A673 (cell line): ENCODE results near the gene MIDN. TPM values are rescaled to one million over a fixed set of nuclear protein-coding genes. Genes with fewer than 3 reads are reported as not detected.

Source experiments
- BruUV-seq: library from RNA; stranded (reverse); fragments of 400-500 nt; replicated peaks from 2 replicates; lab custom pipeline; 2021; lab: Mats Ljungman, UMichigan
- CTCF ChIA-PET: fragments of 300-600 bp; sonication (Branson Sonifier 250); formaldehyde crosslinking; loops from one replicate; lab custom pipeline; 2022; ENCODE audit warnings: antibody characterized with exemption; lab: Charles Lee
- POLR2A ChIA-PET: fragments of 300-600 bp; sonication (Branson Sonifier 250); formaldehyde crosslinking; loops from one replicate; lab custom pipeline; 2022; ENCODE audit warnings: antibody characterized with exemption; ENCODE audit not compliant: low non-redundant PET; lab: Charles Lee
- DNase-seq: peaks from one replicate; pipeline ENCODE4 v3.0.0-alpha.2; 2015; ENCODE audit warnings: low spot score
- H3K27ac ChIP-seq: fragments of 200-600 bp; sonication (generic); 2 replicates; pipeline ENCODE4 v1.5.1; 2016; ENCODE audit warnings: mixed run types, low read depth, mild to moderate bottlenecking, mixed read lengths, antibody characterized with exemption, low read length; ENCODE audit not compliant: poor library complexity, severe bottlenecking
- H3K27me3 ChIP-seq: fragments of 200-600 bp; sonication (generic); replicated peaks from 2 replicates; pipeline ENCODE4 v1.6.1; 2017; ENCODE audit warnings: mixed run types, low read depth, mild to moderate bottlenecking, mixed read lengths, antibody characterized with exemption, low read length; ENCODE audit not compliant: insufficient read depth, poor library complexity
- H3K36me3 ChIP-seq: fragments of 200-600 bp; sonication (generic); 2 replicates; pipeline ENCODE4 v1.6.1; 2016; ENCODE audit warnings: mixed run types, mild to moderate bottlenecking, mixed read lengths, antibody characterized with exemption, low read length; ENCODE audit not compliant: insufficient read depth, poor library complexity, severe bottlenecking
- H3K4me1 ChIP-seq: fragments of 200-600 bp; sonication (generic); 2 replicates; pipeline ENCODE4 v1.6.1; 2017; ENCODE audit warnings: mixed run types, mild to moderate bottlenecking, mixed read lengths, antibody characterized with exemption, low read length; ENCODE audit not compliant: insufficient read depth, poor library complexity, severe bottlenecking
- H3K4me3 ChIP-seq: fragments of 200-600 bp; sonication (generic); 2 replicates; pipeline ENCODE4 v1.5.1; 2016; ENCODE audit warnings: low read depth, mixed run types, mild to moderate bottlenecking, mixed read lengths, low read length; ENCODE audit not compliant: poor library complexity, severe bottlenecking
- H3K9me3 ChIP-seq: fragments of 200-600 bp; sonication (generic); 2 replicates; pipeline ENCODE4 v1.6.1; 2016; ENCODE audit warnings: mixed run types, low read depth, mild to moderate bottlenecking, mixed read lengths, antibody characterized with exemption, low read length; ENCODE audit not compliant: poor library complexity, severe bottlenecking
- EZH2 ChIP-seq: fragments of 200-600 bp; sonication (generic); IDR thresholded peaks from 2 replicates; pipeline ENCODE4 v1.6.1; 2017; ENCODE audit warnings: borderline replicate concordance, low read depth, mild to moderate bottlenecking, mixed read lengths, antibody characterized with exemption, low read length; ENCODE audit not compliant: poor library complexity, severe bottlenecking
- intact Hi-C: fragments of 100-400 bp; cut with micrococcal nuclease; formaldehyde crosslinking; loops from one replicate; pipeline ENCODE4 v1.10.0; 2022; ENCODE audit not compliant: unreplicated experiment
- total RNA-seq: library from RNA; stranded (reverse); gene quantifications from 2 replicates; pipeline ENCODE4 v1.2.3, GENCODE V29; 2021
- TF ChIP-seq, protein P1 (sequence below): fragments of 300-800, 200-600 bp; sonication (generic); conservative IDR thresholded peaks from 2 replicates; pipeline ENCODE4 v1.5.1; 2017; ENCODE audit warnings: low read depth, mild to moderate bottlenecking, antibody characterized with exemption, low read length, moderate library complexity, mixed read lengths

The MIDN gene
- total RNA-seq, 1 experiment from 2014 or later: 169 TPM

DNA sequence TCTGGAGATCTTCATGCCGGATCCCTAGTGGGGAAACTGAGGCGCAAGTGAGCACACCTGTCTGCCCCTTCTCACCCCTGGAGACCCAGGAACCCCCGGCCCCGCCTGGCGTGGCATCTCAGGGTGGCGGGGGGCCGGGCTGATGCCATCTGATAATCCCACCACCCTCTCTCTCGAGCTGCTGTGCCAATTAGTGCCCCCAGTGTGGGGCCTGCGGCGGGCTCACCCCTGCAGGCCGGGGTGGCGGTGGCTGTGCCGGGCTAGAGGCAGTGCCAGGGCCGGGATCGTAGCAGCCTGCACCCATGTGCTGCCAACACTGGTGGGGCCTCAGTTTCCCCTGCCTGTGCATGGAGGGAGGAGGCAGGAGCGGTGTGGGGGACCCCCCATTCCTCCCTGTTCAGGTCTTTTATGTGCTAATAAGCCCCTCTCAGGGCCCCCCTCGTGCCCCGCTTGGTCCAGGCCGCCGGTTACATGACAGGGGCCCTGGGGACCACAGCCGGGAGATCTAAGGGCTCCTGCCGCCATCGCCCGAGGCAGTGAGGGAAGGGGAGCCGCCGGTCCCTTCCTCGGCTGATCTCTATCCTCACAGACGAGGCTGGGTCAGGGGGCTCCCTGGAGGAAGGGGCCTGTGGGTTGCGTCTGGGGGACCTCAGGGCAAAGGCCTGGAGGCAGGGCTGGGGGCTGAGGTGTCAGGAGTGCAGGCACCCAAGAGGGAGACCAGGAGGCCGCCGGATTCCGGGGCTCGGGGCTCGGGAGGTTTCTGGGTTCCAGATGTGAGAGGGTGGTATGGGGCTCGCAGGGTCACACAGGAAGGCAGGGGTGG is 45.6 kb downstream of the MIDN start:
- Histone ChIP-seq H3K9me3 (no peaks in the 10 kb centered on the region), H3K27me3 (no peaks in the 10 kb centered on the region), H3K27ac (no peak overlapping the region), H3K4me3 (no peak overlapping the region), H3K4me1 (peaks cover 18% of the 10 kb centered on the region), H3K36me3 (no peaks in the 10 kb centered on the region)
- BruUV-seq: no TSS peak
- intact Hi-C loops: no loop called here
- no peak for TF ChIP-seq EZH2
- TF ChIP-seq, protein P1, sequence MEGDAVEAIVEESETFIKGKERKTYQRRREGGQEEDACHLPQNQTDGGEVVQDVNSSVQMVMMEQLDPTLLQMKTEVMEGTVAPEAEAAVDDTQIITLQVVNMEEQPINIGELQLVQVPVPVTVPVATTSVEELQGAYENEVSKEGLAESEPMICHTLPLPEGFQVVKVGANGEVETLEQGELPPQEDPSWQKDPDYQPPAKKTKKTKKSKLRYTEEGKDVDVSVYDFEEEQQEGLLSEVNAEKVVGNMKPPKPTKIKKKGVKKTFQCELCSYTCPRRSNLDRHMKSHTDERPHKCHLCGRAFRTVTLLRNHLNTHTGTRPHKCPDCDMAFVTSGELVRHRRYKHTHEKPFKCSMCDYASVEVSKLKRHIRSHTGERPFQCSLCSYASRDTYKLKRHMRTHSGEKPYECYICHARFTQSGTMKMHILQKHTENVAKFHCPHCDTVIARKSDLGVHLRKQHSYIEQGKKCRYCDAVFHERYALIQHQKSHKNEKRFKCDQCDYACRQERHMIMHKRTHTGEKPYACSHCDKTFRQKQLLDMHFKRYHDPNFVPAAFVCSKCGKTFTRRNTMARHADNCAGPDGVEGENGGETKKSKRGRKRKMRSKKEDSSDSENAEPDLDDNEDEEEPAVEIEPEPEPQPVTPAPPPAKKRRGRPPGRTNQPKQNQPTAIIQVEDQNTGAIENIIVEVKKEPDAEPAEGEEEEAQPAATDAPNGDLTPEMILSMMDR: no peak
- no peak for DNase-seq
- ChIA-PET POLR2A (no interaction called here), CTCF (no interaction called here)

DNA sequence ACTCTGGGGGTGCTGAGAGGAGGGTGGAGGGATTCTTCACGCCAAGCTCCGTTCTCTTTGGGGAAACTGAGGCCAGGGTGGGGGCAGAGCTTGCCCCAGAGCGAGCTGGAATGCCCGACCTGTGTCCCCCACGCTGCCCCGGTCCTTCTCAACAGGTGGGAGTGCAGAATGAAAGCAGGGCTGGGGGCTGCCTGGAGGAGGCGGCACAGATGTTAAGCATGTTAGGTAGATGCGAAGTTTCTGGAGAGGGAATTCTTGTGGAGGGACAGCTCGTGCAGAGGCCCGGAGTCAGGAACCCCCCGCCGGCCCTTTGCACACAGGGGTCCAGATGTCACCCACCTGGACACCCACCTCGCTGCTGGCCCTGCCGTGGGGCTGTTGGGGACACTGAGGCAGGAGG is 46.3 kb downstream of the MIDN start:
- no peak for DNase-seq
- no peak overlapping the region for H3K27ac ChIP-seq
- TF ChIP-seq EZH2: no peak
- TF ChIP-seq, protein P1: no peak
- intact Hi-C loops: no loop called here
- no peaks in the 10 kb centered on the region for H3K9me3 ChIP-seq
- peaks cover 18% of the 10 kb centered on the region for H3K4me1 ChIP-seq
- ChIA-PET POLR2A (no interaction called here), CTCF (no interaction called here)
- H3K27me3 ChIP-seq: no peaks in the 10 kb centered on the region
- BruUV-seq: no TSS peak
- no peak overlapping the region for H3K4me3 ChIP-seq
- H3K36me3 ChIP-seq: no peaks in the 10 kb centered on the region

DNA sequence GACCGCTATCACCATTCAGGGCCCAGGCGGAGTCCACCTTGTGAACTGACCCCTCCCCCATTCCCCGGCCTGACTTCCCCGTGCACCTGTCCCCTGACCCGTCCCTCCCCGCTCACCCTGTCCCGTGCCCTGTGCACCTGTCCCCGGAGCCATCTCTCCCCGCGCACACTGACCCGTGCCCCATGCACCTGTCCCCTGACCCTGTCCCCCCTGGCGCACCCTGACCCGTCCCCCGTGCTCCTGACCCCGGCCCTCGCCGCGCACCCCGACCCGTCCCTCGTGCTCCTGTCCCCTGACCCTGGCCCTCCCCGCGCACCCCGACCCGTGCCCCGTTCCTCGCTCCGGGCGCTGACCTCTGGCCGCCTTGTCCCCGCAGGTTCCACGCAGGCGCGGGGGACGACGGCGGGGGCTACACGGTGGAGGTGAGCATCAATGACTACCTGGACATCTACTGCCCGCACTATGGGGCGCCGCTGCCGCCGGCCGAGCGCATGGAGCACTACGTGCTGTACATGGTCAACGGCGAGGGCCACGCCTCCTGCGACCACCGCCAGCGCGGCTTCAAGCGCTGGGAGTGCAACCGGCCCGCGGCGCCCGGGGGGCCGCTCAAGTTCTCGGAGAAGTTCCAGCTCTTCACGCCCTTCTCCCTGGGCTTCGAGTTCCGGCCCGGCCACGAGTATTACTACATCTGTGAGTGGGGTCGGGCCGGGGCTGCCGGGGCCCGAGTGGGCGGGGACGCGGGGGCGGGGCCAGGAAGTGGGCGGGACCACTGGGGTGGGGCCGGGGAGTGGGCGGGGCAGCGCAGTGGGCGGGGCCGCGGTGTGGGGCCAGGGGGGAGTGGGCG is 47.0 kb downstream of the MIDN start:
- no peak overlapping the region for H3K27ac ChIP-seq
- ChIA-PET POLR2A (no interaction called here), CTCF (interaction anchor here (0.6 kb wide), 1 partner anchor 21 kb away, joined by 4 read pairs; no protein-coding TSS in a partner anchor)
- peak; percentile 52 for DNase-seq
- H3K27me3 ChIP-seq: no peaks in the 10 kb centered on the region
- no peak for TF ChIP-seq EZH2
- TF ChIP-seq, protein P1: no peak
- BruUV-seq: no TSS peak
- intact Hi-C loops: no loop called here
- peaks cover 18% of the 10 kb centered on the region for H3K4me1 ChIP-seq
- peak overlapping the region; percentile 21 for H3K4me3 ChIP-seq
- H3K36me3 ChIP-seq: no peaks in the 10 kb centered on the region
- no peaks in the 10 kb centered on the region for H3K9me3 ChIP-seq
